ENCODE measurements around the gene TMEM209.
"Not testable (repeated sequence)": the region's sequence is repeated elsewhere in the genome, so short reads cannot be mapped to it uniquely, and the experiment has no call there.

TMEM209 gene

DNA sequence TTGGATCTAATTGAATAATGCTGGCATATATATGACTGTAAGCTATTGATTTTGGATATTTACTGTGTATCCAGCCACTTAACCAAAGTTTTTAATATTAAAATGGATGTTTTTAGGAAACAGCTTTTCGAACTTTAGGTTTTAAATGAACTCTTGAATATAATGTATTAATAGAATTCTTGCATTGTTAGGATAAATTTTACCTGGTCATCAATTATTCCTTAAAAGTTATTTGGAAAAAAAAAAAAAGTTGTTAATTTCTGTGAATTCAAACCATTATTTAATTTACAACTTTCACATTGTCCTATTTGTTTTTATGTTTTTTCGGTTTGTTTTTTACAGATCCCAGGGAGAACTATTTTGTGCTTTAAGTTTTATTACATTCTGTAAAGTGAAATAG, 9.8 kb downstream of the TMEM209 start:
- DNase-seq (ENCODE audit: low read depth) = no peak
- no peak overlapping the region for H3K4me3 ChIP-seq (ENCODE audit: low read depth, low read length)
- TF ChIP-seq, protein P1, sequence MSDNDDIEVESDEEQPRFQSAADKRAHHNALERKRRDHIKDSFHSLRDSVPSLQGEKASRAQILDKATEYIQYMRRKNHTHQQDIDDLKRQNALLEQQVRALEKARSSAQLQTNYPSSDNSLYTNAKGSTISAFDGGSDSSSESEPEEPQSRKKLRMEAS (IDR thresholded peaks at IDR 0.05; ENCODE audit: low read depth, low read length) = no peak
- TF ChIP-seq, protein P2, sequence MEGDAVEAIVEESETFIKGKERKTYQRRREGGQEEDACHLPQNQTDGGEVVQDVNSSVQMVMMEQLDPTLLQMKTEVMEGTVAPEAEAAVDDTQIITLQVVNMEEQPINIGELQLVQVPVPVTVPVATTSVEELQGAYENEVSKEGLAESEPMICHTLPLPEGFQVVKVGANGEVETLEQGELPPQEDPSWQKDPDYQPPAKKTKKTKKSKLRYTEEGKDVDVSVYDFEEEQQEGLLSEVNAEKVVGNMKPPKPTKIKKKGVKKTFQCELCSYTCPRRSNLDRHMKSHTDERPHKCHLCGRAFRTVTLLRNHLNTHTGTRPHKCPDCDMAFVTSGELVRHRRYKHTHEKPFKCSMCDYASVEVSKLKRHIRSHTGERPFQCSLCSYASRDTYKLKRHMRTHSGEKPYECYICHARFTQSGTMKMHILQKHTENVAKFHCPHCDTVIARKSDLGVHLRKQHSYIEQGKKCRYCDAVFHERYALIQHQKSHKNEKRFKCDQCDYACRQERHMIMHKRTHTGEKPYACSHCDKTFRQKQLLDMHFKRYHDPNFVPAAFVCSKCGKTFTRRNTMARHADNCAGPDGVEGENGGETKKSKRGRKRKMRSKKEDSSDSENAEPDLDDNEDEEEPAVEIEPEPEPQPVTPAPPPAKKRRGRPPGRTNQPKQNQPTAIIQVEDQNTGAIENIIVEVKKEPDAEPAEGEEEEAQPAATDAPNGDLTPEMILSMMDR (IDR thresholded peaks at IDR 0.05; ENCODE audit: low read depth, low read length) = no peak
- TF ChIP-seq MYC (IDR thresholded peaks at IDR 0.05; ENCODE audit: low read depth, low read length) (no peak), POLR2A (IDR thresholded peaks at IDR 0.05; ENCODE audit: extremely low read depth, insufficient read length) (no peak)

DNA sequence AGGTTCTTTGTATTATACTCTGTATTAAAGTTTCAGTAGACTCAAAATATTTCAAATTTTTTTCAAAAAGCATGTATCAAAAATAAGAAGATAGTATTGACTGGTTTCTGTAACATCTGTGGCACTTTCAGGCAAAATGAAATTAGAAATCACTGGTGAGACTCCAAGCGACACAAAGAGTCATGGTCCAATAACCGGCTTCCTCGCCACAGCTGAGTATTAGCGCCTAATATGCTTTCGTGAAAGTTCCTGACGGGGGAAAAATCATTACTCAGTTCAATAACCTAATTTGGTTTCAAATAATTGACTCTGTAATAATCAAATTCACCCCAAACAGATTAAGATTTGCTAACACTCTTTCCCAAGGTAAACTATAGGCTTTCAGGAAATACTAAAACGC, 13.4 kb downstream of the TMEM209 start:
- TF ChIP-seq POLR2A (IDR thresholded peaks at IDR 0.05; ENCODE audit: extremely low read depth, insufficient read length) (no peak), MYC (IDR thresholded peaks at IDR 0.05; ENCODE audit: low read depth, low read length) (no peak)
- TF ChIP-seq, protein P1 (IDR thresholded peaks at IDR 0.05; ENCODE audit: low read depth, low read length) = no peak
- TF ChIP-seq, protein P2 (IDR thresholded peaks at IDR 0.05; ENCODE audit: low read depth, low read length) = no peak

DNA sequence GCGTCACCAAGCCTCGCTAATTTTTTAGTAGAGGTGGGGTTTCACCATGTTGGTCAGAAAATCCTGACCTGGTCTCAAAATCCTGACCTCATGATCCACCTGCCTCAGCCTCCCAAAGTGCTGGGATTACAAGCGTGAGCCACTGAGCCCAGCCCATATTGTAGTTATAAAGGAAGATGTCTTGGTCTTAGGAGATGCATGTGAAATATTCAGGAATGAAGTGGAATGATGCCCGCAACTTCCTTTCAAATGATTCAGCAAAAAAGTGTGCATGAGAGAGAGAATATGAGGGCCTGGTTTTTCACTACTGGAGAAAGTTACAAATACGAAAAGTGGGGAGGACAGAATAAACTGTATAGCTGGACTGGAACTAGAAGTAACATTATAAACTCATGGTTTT, 15.9 kb downstream of the TMEM209 start:
- no peak overlapping the region for H3K4me3 ChIP-seq (ENCODE audit: low read depth, low read length)
- no peak for DNase-seq (ENCODE audit: low read depth)
- TF ChIP-seq MYC (IDR thresholded peaks at IDR 0.05; ENCODE audit: low read depth, low read length) (no peak), POLR2A (IDR thresholded peaks at IDR 0.05; ENCODE audit: extremely low read depth, insufficient read length) (no peak)
- TF ChIP-seq, protein P1 (IDR thresholded peaks at IDR 0.05; ENCODE audit: low read depth, low read length) = no peak
- TF ChIP-seq, protein P2 (IDR thresholded peaks at IDR 0.05; ENCODE audit: low read depth, low read length) = no peak

More for the DNA sequence above, 13.4 kb downstream of the TMEM209 start:
- DNase-seq (ENCODE audit: low read depth) = no peak
- no peak overlapping the region for H3K4me3 ChIP-seq (ENCODE audit: low read depth, low read length)

DNA sequence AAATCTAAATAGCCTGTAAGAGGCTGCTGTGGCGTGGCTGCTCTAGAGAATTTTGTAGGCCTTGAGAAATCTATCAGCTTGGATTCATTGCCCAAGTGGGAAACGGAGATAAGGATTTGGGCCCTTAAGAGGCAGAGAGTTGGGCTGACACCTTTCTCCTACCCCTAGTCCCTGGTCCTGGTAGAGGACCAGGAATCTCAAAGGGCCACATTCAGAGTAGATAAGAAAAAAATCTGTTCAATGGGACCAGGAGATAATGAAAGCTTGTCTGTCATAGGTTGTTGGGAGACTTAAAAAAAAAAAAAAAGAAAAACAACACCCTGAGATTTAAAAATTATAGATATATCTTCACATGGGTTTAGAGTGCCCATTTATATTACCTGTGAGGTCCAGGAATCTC, 17.8 kb downstream of the TMEM209 start:
- TF ChIP-seq, protein P2 (IDR thresholded peaks at IDR 0.05; ENCODE audit: low read depth, low read length) = no peak
- no peak overlapping the region for H3K4me3 ChIP-seq (ENCODE audit: low read depth, low read length)
- DNase-seq (ENCODE audit: low read depth) = no peak

DNA sequence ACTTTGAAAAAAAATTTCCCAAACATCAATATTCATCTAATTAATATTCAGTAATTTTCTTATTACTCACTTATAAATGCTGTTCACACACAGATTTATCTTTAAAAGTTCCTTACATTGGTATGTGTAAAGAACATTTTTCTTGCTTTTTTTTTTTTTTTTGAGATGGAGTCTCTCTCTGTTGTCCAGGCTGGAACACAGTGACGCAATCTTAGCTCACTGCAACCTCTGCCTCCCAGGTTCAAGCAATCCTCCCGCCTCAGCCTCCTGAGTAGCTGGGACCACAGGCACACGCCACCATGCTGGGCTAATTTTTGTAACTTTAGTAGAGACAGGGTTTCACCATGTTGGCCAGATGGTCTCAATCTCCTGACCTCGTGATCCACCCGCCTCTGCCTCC, 20.9 kb downstream of the TMEM209 start:
- H3K4me3 ChIP-seq (ENCODE audit: low read depth, low read length); DNase-seq (ENCODE audit: low read depth): not testable (repeated sequence)

DNA sequence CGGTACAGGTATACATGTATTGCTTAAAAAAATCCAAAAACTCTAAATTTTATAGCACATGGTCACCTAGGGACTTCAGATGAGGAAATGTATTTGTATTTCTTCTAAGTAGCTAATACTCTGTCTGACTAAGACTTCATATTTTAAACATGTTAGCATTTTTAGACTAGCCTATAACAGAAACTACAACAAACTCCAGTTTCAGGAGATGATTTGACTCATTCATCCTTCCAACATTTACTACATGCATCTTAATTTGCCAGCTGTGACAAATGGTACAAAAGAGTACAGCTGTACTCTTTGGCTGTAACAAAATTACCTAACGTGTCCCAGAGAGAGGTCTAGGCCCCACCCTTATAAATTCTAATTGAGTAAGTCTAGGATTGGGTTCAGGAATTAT, 22.2 kb downstream of the TMEM209 start:
- TF ChIP-seq MYC (IDR thresholded peaks at IDR 0.05; ENCODE audit: low read depth, low read length) = no peak
- TF ChIP-seq, protein P2 (IDR thresholded peaks at IDR 0.05; ENCODE audit: low read depth, low read length) = no peak
- TF ChIP-seq POLR2A (IDR thresholded peaks at IDR 0.05; ENCODE audit: extremely low read depth, insufficient read length) = no peak
- TF ChIP-seq, protein P1 (IDR thresholded peaks at IDR 0.05; ENCODE audit: low read depth, low read length) = no peak
- no peak overlapping the region for H3K4me3 ChIP-seq (ENCODE audit: low read depth, low read length)
- DNase-seq (ENCODE audit: low read depth) = no peak
